Gastroesophageal sphincter (tissue), 4 donors: ENCODE data around the gene TSHR. TPM values are rescaled to one million over a fixed set of nuclear protein-coding genes. Genes with fewer than 3 reads are reported as not detected.

Experiments used
- ATAC-seq: fragments of 150-250 bp; one replicate; pipeline ENCODE4 v1.9.1; 2016; ENCODE audit warnings: mild to moderate bottlenecking, moderate library complexity
- H3K27ac ChIP-seq, 4 donors: fragments of 200-600 bp; sonication (generic) in 3 of 4; 1 replicate in 3 of 4; 2 replicates in 1 of 4; pipeline ENCODE4 v1.5.1; 2016 to 2019
- H3K27me3 ChIP-seq: fragments of 200-600 bp; sonication (generic); one replicate; pipeline ENCODE4 v1.5.1; 2019
- H3K36me3 ChIP-seq, 2 donors: fragments of 200-600 bp; sonication (generic); one replicate each; pipeline ENCODE4 v1.5.1; 2019; ENCODE audit warnings: control low read depth in 1 of 2
- H3K4me1 ChIP-seq, 3 donors: fragments of 200-600 bp; sonication (generic); 1 replicate in 2 of 3; 2 replicates in 1 of 3; pipeline ENCODE4 v1.5.1; 2016 to 2019; ENCODE audit warnings: control low read depth in 2 of 3
- H3K4me3 ChIP-seq, 2 donors: fragments of 200-600 bp; sonication (generic); one replicate each; pipeline ENCODE4 v1.5.1; 2019; ENCODE audit warnings: mild to moderate bottlenecking in 1 of 2, moderate library complexity in 1 of 2
- H3K9me3 ChIP-seq, 3 donors: fragments of 200-600 bp; sonication (generic); one replicate each; pipeline ENCODE4 v1.5.1; 2017 to 2019; ENCODE audit warnings: control low read depth in 2 of 3
- CTCF ChIP-seq, 4 experiments: fragments of 200-600 bp in 2 of 4; fragments of 450-650 bp in 2 of 4; sonication (generic) in 1 of 4; IDR thresholded peaks; one replicate each; pipeline ENCODE4 v1.5.1; 2017 to 2019; ENCODE audit warnings: antibody characterized with exemption in 4 of 4, mild to moderate bottlenecking in 2 of 4, moderate library complexity in 2 of 4
- EP300 ChIP-seq: sonication (generic); formaldehyde crosslinking; IDR thresholded peaks from one replicate; pipeline ENCODE4 v1.6.1; 2017; ENCODE audit warnings: antibody characterized with exemption, mild to moderate bottlenecking
- POLR2A ChIP-seq, 2 donors: fragments of 450-650 bp; IDR thresholded peaks; one replicate each; pipeline ENCODE4 v1.6.1; 2017; ENCODE audit warnings: antibody characterized with exemption in 2 of 2, mild to moderate bottlenecking in 2 of 2, moderate library complexity in 1 of 2
- POLR2AphosphoS5 ChIP-seq: sonication (generic); formaldehyde crosslinking; IDR thresholded peaks from one replicate; pipeline ENCODE4 v1.6.1; 2017; ENCODE audit warnings: antibody characterized with exemption
- WGBS, 2 donors: methylation state at CpG; one replicate each; pipeline ENCODE4 v1.1.5; 2018; ENCODE audit warnings: low coverage in 1 of 2; 5-methylcytosine and 5-hydroxymethylcytosine counted together
- total RNA-seq, 4 donors: library from RNA; depleted of rRNA; stranded (reverse); fragments of >200 nt; gene quantifications; one replicate each; pipeline ENCODE4 v1.1.0, GENCODE V29; 2016

The TSHR gene
- total RNA-seq, 4 donors from 2014 or later = 0.08 TPM; not detected in 3

GRCh38 chr14:81170104-81170828 lies 214.8 kb downstream of the TSHR start:
- Histone ChIP-seq H3K4me1 (peaks cover 0 to 17% (median 2%) of the 10 kb centered on the region in 3 donors), H3K9me3 (no peaks in the 10 kb centered on the region), H3K27ac (peak overlapping the region; percentile 82 to 96 (median 88)), H3K36me3 (no peaks in the 10 kb centered on the region), H3K4me3 (peak overlapping the region; percentile 41 to 68), H3K27me3 (no peaks in the 10 kb centered on the region)
- peak; percentile 99 for ATAC-seq
- WGBS, 2 donors = 0% methylated on average over 6 of the region's 28 CpGs
- TF ChIP-seq EP300 = no peak
- peak; percentile 64 for TF ChIP-seq POLR2AphosphoS5
- peak; percentile 47 to 56 for TF ChIP-seq POLR2A (IDR thresholded peaks at IDR 0.05)
- peak; percentile 82 to 93 (median 90) for TF ChIP-seq CTCF (IDR thresholded peaks at IDR 0.05)

- no peaks in the 10 kb centered on the region for H3K36me3 ChIP-seq
- H3K9me3 ChIP-seq = no peaks in the 10 kb centered on the region
- no peaks in the 10 kb centered on the region for H3K27me3 ChIP-seq
- no peak for TF ChIP-seq POLR2AphosphoS5
- TF ChIP-seq EP300 = no peak
- no peak for TF ChIP-seq POLR2A (IDR thresholded peaks at IDR 0.05)
- TF ChIP-seq CTCF (IDR thresholded peaks at IDR 0.05) = no peak
- H3K4me1 ChIP-seq = peaks cover 0 to 17% (median 2%) of the 10 kb centered on the region in 3 donors
- H3K4me3 ChIP-seq = peak overlapping the region in 1 of 2 donors; percentile 68
- peak overlapping the region; percentile 44 to 96 (median 87) for H3K27ac ChIP-seq
- WGBS, 2 donors = 5 to 7% methylated on average over 3 of the region's 3 CpGs
- ATAC-seq = no peak
Measured at GRCh38 chr14:81170829-81171195, 215.4 kb downstream of the TSHR start.

GRCh38 chr14:81172353-81172752 lies 216.9 kb downstream of the TSHR start:
- no peaks in the 10 kb centered on the region for H3K9me3 ChIP-seq
- H3K27ac ChIP-seq = no peak overlapping the region
- peaks cover 0 to 25% (median 2%) of the 10 kb centered on the region in 3 donors for H3K4me1 ChIP-seq
- H3K4me3 ChIP-seq = no peak overlapping the region
- WGBS, 2 donors = 79 to 83% methylated on average over 2 of the region's 2 CpGs
- no peak for TF ChIP-seq POLR2A (IDR thresholded peaks at IDR 0.05)
- no peak for TF ChIP-seq EP300
- no peak for TF ChIP-seq CTCF (IDR thresholded peaks at IDR 0.05)
- no peak for TF ChIP-seq POLR2AphosphoS5
- H3K36me3 ChIP-seq = no peaks in the 10 kb centered on the region
- H3K27me3 ChIP-seq = no peaks in the 10 kb centered on the region
- no peak for ATAC-seq

- no peaks in the 10 kb centered on the region for H3K36me3 ChIP-seq
- H3K27me3 ChIP-seq = no peaks in the 10 kb centered on the region
- TF ChIP-seq POLR2A (IDR thresholded peaks at IDR 0.05) = no peak
- TF ChIP-seq POLR2AphosphoS5 = no peak
- no peak for TF ChIP-seq CTCF (IDR thresholded peaks at IDR 0.05)
- TF ChIP-seq EP300 = no peak
- no peaks in the 10 kb centered on the region for H3K9me3 ChIP-seq
- no peak for ATAC-seq
- H3K27ac ChIP-seq = no peak overlapping the region
- H3K4me1 ChIP-seq = peaks cover 0 to 30% (median 4%) of the 10 kb centered on the region in 3 donors
- 90 to 100% methylated on average over 1 to 2 of the region's 3 CpGs for WGBS, 2 donors
- H3K4me3 ChIP-seq = no peak overlapping the region
Measured at GRCh38 chr14:81172881-81173280, 217.5 kb downstream of the TSHR start.

- Histone ChIP-seq H3K9me3 (no peaks in the 10 kb centered on the region), H3K4me1 (peaks cover 0 to 22% (median 4%) of the 10 kb centered on the region in 3 donors), H3K27ac (peak overlapping the region in 1 of 4 donors; percentile 55), H3K36me3 (peaks cover 0 to 6% of the 10 kb centered on the region in 2 donors), H3K4me3 (no peak overlapping the region), H3K27me3 (no peaks in the 10 kb centered on the region)
- TF ChIP-seq POLR2AphosphoS5 = no peak
- TF ChIP-seq POLR2A (IDR thresholded peaks at IDR 0.05) = no peak
- TF ChIP-seq CTCF (IDR thresholded peaks at IDR 0.05) = no peak
- TF ChIP-seq EP300 = no peak
- 80 to 94% methylated on average over 2 to 3 of the region's 3 CpGs for WGBS, 2 donors
- no peak for ATAC-seq
Measured at GRCh38 chr14:81176241-81176640, 220.8 kb downstream of the TSHR start.
